ENCODE measurements around the gene IL31RA.

IL31RA gene

GRCh38 chr5:55917402-55918086 lies 66.4 kb downstream of the IL31RA start:
- Histone ChIP-seq H3K9me3 (ENCODE audit: severe bottlenecking) (no peaks in the 10 kb centered on the region), H3K4me3 (ENCODE audit: low read depth, low read length) (no peak overlapping the region), H3K27me3 (ENCODE audit: insufficient read depth, low read depth, severe bottlenecking) (no peaks in the 10 kb centered on the region), H3K27ac (no peak overlapping the region), H3K36me3 (no peaks in the 10 kb centered on the region)
- no peak for DNase-seq
- TF ChIP-seq, protein P1, sequence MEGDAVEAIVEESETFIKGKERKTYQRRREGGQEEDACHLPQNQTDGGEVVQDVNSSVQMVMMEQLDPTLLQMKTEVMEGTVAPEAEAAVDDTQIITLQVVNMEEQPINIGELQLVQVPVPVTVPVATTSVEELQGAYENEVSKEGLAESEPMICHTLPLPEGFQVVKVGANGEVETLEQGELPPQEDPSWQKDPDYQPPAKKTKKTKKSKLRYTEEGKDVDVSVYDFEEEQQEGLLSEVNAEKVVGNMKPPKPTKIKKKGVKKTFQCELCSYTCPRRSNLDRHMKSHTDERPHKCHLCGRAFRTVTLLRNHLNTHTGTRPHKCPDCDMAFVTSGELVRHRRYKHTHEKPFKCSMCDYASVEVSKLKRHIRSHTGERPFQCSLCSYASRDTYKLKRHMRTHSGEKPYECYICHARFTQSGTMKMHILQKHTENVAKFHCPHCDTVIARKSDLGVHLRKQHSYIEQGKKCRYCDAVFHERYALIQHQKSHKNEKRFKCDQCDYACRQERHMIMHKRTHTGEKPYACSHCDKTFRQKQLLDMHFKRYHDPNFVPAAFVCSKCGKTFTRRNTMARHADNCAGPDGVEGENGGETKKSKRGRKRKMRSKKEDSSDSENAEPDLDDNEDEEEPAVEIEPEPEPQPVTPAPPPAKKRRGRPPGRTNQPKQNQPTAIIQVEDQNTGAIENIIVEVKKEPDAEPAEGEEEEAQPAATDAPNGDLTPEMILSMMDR (IDR thresholded peaks at IDR 0.05; ENCODE audit: low read depth, low read length) = no peak

DNA sequence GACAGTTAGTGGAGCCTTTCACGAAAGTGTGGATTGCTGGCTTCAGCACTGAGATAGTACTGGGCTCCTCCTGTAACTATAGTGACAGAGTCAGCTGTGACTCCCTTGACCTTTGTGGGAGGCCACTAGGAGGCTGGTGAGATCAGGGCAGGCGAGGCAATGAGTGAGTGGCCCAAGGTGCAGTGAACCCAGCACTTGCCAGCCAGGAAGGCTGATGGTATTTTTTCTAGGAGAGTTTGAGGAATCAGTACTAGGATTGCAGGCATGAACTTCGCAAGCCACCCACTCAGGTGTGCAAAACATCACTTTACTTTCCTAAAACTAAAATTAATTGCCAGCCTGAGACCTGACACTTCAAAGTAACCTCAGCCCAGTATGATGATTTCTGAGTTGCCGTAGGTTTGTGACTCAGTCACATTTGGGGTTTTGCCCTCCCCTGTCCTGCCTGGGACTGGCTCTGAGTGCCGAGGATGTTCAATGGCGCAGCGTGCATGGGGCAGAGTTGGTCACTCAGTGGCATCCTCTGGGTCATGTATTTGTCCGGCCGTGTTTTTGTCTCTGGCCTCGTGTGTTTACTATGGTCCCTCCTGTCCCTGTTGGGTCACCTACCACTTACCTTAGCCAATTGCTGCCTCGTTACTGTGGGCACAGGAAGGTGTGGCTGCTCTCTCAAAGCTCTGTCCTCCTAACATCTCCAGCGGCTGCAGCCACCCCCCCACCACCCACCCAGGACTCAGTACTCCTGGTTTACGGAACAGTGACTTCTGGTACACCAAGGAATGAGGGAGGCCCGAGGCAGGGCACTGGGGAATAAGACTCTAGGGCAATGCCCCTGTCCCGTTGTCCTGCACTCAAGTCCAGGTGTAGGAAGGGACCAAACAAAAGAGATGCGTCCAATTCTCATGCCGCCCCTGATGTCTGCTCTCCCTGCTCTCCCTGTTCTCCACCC lies 67.2 kb downstream of the IL31RA start:
- no peaks in the 10 kb centered on the region for H3K9me3 ChIP-seq (ENCODE audit: severe bottlenecking)
- no peak overlapping the region for H3K27ac ChIP-seq
- DNase-seq = no peak
- no peak overlapping the region for H3K4me3 ChIP-seq (ENCODE audit: low read depth, low read length)
- TF ChIP-seq, protein P1 (IDR thresholded peaks at IDR 0.05; ENCODE audit: low read depth, low read length) = no peak
- no peaks in the 10 kb centered on the region for H3K36me3 ChIP-seq
- no peaks in the 10 kb centered on the region for H3K27me3 ChIP-seq (ENCODE audit: insufficient read depth, low read depth, severe bottlenecking)

DNA sequence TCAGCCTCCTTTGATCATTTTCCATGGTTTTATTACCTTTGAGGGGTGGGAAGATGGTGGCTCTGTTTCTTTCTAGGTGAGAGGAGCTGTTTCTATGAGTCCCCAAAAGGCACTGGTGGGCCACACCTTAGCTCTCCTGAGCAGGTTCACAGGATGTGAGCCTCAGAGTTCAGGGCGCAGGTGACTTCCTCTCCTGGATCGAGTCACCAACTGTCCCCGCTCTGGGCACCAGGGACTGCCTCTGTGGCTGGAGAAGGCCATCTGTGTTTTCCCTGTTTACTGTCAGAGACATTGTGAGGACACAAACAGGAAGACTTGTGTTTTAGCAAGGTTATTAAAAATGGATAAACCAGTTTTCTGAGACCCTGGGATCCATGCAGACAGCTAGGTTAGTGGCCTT lies 68.5 kb downstream of the IL31RA start:
- Histone ChIP-seq H3K36me3 (no peaks in the 10 kb centered on the region), H3K27ac (no peak overlapping the region), H3K9me3 (ENCODE audit: severe bottlenecking) (no peaks in the 10 kb centered on the region), H3K4me3 (ENCODE audit: low read depth, low read length) (no peak overlapping the region), H3K27me3 (ENCODE audit: insufficient read depth, low read depth, severe bottlenecking) (no peaks in the 10 kb centered on the region)
- DNase-seq = no peak
- TF ChIP-seq, protein P1 (IDR thresholded peaks at IDR 0.05; ENCODE audit: low read depth, low read length) = no peak

GRCh38 chr5:55920784-55921183 lies 69.6 kb downstream of the IL31RA start:
- no peak overlapping the region for H3K27ac ChIP-seq
- no peaks in the 10 kb centered on the region for H3K27me3 ChIP-seq (ENCODE audit: insufficient read depth, low read depth, severe bottlenecking)
- H3K9me3 ChIP-seq (ENCODE audit: severe bottlenecking) = no peaks in the 10 kb centered on the region
- TF ChIP-seq, protein P1 (IDR thresholded peaks at IDR 0.05; ENCODE audit: low read depth, low read length) = peak; percentile 33
- no peak for DNase-seq
- H3K4me3 ChIP-seq (ENCODE audit: low read depth, low read length) = no peak overlapping the region
- no peaks in the 10 kb centered on the region for H3K36me3 ChIP-seq

- no peak overlapping the region for H3K4me3 ChIP-seq (ENCODE audit: low read depth, low read length)
- TF ChIP-seq, protein P1 (IDR thresholded peaks at IDR 0.05; ENCODE audit: low read depth, low read length) = no peak
- H3K9me3 ChIP-seq (ENCODE audit: severe bottlenecking) = no peaks in the 10 kb centered on the region
- H3K36me3 ChIP-seq = no peaks in the 10 kb centered on the region
- H3K27me3 ChIP-seq (ENCODE audit: insufficient read depth, low read depth, severe bottlenecking) = no peaks in the 10 kb centered on the region
- no peak for DNase-seq
- H3K27ac ChIP-seq = no peak overlapping the region
Measured at GRCh38 chr5:55921617-55922016, 70.5 kb downstream of the IL31RA start.
